Activated naive CD4-positive, alpha-beta T cell treated with anti-CD3 and anti-CD28 coated beads, Interleukin-2, amount 50 U/mL, for 72 hours (primary cell): Measurements from ENCODE around the gene POU3F2. TPM values are rescaled to one million over a fixed set of nuclear protein-coding genes. Genes with fewer than 3 reads are reported as not detected.
A peak's percentile ranks its signal among the peaks of the same experiment; 100 is the strongest.

Source experiments
- ATAC-seq, 2 donors: fragments of 150-1000 bp; cut with Tn5 transposase; 2 replicates each; pipeline ENCODE4 v1.10.0; 2021; ENCODE audit warnings: mild to moderate bottlenecking in 2 of 2, moderate library complexity in 2 of 2
- DNase-seq, 2 donors: peaks; one replicate each; pipeline ENCODE4 v3.0.0; 2021 to 2022; ENCODE audit warnings: low spot score in 2 of 2
- H3K27ac Mint-ChIP-seq, 2 donors: one replicate each; pipeline ENCODE4 v1.8.0; 2022; ENCODE audit warnings: mild to moderate bottlenecking in 2 of 2, mixed read lengths in 2 of 2
- H3K36me3 Mint-ChIP-seq, 2 donors: one replicate each; pipeline ENCODE4 v1.8.0; 2022; ENCODE audit warnings: mixed read lengths in 2 of 2
- H3K9me3 Mint-ChIP-seq, 2 donors: one replicate each; pipeline ENCODE4 v1.8.0; 2022; ENCODE audit warnings: mixed read lengths in 2 of 2
- total RNA-seq, 2 donors: library from RNA; stranded (reverse); gene quantifications; one replicate each; pipeline ENCODE4 v1.2.3, GENCODE V29; 2022

POU3F2 gene
- total RNA-seq, 2 donors from 2014 or later, result not detected

GRCh38 chr6:98827295-98828159 is 6.8 kb upstream of the POU3F2 start:
- ATAC-seq (no peak), DNase-seq (no peak)
- H3K27ac Mint-ChIP-seq, result no peak overlapping the region
- no peaks in the 10 kb centered on the region for H3K9me3 Mint-ChIP-seq
- peaks cover 0 to 19% of the 10 kb centered on the region in 2 donors for H3K36me3 Mint-ChIP-seq

GRCh38 chr6:98828211-98828788 is 6.1 kb upstream of the POU3F2 start:
- Mint-ChIP-seq H3K36me3 (peaks cover 5 to 24% of the 10 kb centered on the region in 2 donors), H3K9me3 (no peaks in the 10 kb centered on the region), H3K27ac (peak overlapping the region in 1 of 2 donors; percentile 40)
- ATAC-seq (no peak), DNase-seq (no peak)

- no peak for DNase-seq
- no peaks in the 10 kb centered on the region for H3K9me3 Mint-ChIP-seq
- peaks cover 5 to 19% of the 10 kb centered on the region in 2 donors for H3K36me3 Mint-ChIP-seq
- ATAC-seq, result no peak
- no peak overlapping the region for H3K27ac Mint-ChIP-seq
These were observed 5.4 kb upstream of the POU3F2 start for GRCh38 chr6:98828941-98829411.

- no peak overlapping the region for H3K27ac Mint-ChIP-seq
- H3K36me3 Mint-ChIP-seq, result peaks cover 5 to 19% of the 10 kb centered on the region in 2 donors
- no peak for ATAC-seq
- no peak for DNase-seq
- H3K9me3 Mint-ChIP-seq, result no peaks in the 10 kb centered on the region
These were observed 4.2 kb upstream of the POU3F2 start for GRCh38 chr6:98830146-98830545.

- Mint-ChIP-seq H3K9me3 (no peaks in the 10 kb centered on the region), H3K27ac (peak overlapping the region in 1 of 2 donors; percentile 36), H3K36me3 (peaks cover 11 to 13% of the 10 kb centered on the region in 2 donors)
- ATAC-seq, result no peak
- no peak for DNase-seq
These were observed 3.1 kb upstream of the POU3F2 start for GRCh38 chr6:98831057-98831958.

- DNase-seq (no peak), ATAC-seq (no peak)
- Mint-ChIP-seq H3K9me3 (no peaks in the 10 kb centered on the region), H3K27ac (no peak overlapping the region), H3K36me3 (peaks cover 11 to 17% of the 10 kb centered on the region in 2 donors)
These were observed 2.5 kb upstream of the POU3F2 start for GRCh38 chr6:98831959-98832283.

- peak in 1 of 2 donors; percentile 19 for ATAC-seq
- no peaks in the 10 kb centered on the region for H3K9me3 Mint-ChIP-seq
- H3K36me3 Mint-ChIP-seq, result peaks cover 11 to 19% of the 10 kb centered on the region in 2 donors
- no peak for DNase-seq
- peak overlapping the region in 1 of 2 donors; percentile 69 for H3K27ac Mint-ChIP-seq
These were observed 1.9 kb upstream of the POU3F2 start for GRCh38 chr6:98832284-98833056.

GRCh38 chr6:98833057-98833306 is 1.4 kb upstream of the POU3F2 start:
- H3K27ac Mint-ChIP-seq, result peak overlapping the region in 1 of 2 donors; percentile 69
- peaks cover 11 to 19% of the 10 kb centered on the region in 2 donors for H3K36me3 Mint-ChIP-seq
- H3K9me3 Mint-ChIP-seq, result no peaks in the 10 kb centered on the region
- DNase-seq (peak in 1 of 2 donors; percentile 48), ATAC-seq (peak in 1 of 2 donors; percentile 54)

GRCh38 chr6:98833307-98834059 is 891 bp upstream of the POU3F2 start:
- ATAC-seq (peak; percentile 3 to 25), DNase-seq (no peak)
- Mint-ChIP-seq H3K27ac (no peak overlapping the region), H3K9me3 (no peaks in the 10 kb centered on the region), H3K36me3 (peaks cover 11 to 19% of the 10 kb centered on the region in 2 donors)

- ATAC-seq (no peak), DNase-seq (no peak)
- H3K36me3 Mint-ChIP-seq, result peaks cover 11 to 27% of the 10 kb centered on the region in 2 donors
- H3K9me3 Mint-ChIP-seq, result peaks cover 0 to 1% of the 10 kb centered on the region in 2 donors
- H3K27ac Mint-ChIP-seq, result no peak overlapping the region
These were observed 1.0 kb downstream of the POU3F2 start for GRCh38 chr6:98835149-98836024.

- Mint-ChIP-seq H3K36me3 (peaks cover 11 to 24% of the 10 kb centered on the region in 2 donors), H3K9me3 (peaks cover 0 to 2% of the 10 kb centered on the region in 2 donors), H3K27ac (no peak overlapping the region)
- ATAC-seq (no peak), DNase-seq (no peak)
These were observed 1.9 kb downstream of the POU3F2 start for GRCh38 chr6:98836025-98836961.

GRCh38 chr6:98836962-98837944 is 2.9 kb downstream of the POU3F2 start:
- peaks cover 11 to 23% of the 10 kb centered on the region in 2 donors for H3K36me3 Mint-ChIP-seq
- DNase-seq (no peak), ATAC-seq (no peak)
- H3K9me3 Mint-ChIP-seq, result peaks cover 0 to 2% of the 10 kb centered on the region in 2 donors
- no peak overlapping the region for H3K27ac Mint-ChIP-seq

GRCh38 chr6:98838032-98838431 is 3.7 kb downstream of the POU3F2 start:
- Mint-ChIP-seq H3K9me3 (peaks cover 0 to 2% of the 10 kb centered on the region in 2 donors), H3K36me3 (peaks cover 6 to 18% of the 10 kb centered on the region in 2 donors), H3K27ac (no peak overlapping the region)
- ATAC-seq (no peak), DNase-seq (no peak)
